ENCODE results near the gene TENT5C. TPM values are rescaled to one million over a fixed set of nuclear protein-coding genes. Genes with fewer than 3 reads are reported as not detected.

Gene TENT5C
- total RNA-seq, 4 donors from 2014 or later, result 2.7 to 5.0 (median 3.4) TPM

DNA sequence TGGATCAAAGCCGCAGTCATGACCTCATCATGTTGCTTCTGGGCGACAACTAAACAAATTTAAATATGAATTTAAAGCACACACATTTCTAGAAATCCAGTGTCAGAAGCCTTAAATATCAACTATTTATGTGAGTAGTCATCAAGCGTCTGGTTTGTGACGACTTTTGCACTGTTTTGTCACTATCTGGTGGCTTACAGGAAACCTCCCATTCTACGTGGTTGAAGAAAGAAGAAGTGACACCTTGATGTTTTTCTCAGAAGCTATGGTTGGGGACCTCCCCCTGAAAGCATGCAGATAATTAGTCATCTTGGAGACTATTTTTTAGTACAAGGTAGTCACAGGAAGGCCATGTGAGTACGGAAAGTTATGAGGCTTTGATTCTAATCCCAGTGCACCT lies 58.5 kb downstream of the TENT5C start:
- H3K4me3 ChIP-seq, result no peak overlapping the region
- no peak overlapping the region for H3K27ac ChIP-seq
- H3K27me3 ChIP-seq, result no peaks in the 10 kb centered on the region
- DNase-seq (ENCODE audit: low spot score in 2 of 2), result no peak
- no peak for TF ChIP-seq POLR2A (IDR thresholded peaks at IDR 0.05)
- TF ChIP-seq EP300 (IDR thresholded peaks at IDR 0.05), result no peak
- TF ChIP-seq POLR2AphosphoS5 (IDR thresholded peaks at IDR 0.05), result no peak
- TF ChIP-seq, protein P1, sequence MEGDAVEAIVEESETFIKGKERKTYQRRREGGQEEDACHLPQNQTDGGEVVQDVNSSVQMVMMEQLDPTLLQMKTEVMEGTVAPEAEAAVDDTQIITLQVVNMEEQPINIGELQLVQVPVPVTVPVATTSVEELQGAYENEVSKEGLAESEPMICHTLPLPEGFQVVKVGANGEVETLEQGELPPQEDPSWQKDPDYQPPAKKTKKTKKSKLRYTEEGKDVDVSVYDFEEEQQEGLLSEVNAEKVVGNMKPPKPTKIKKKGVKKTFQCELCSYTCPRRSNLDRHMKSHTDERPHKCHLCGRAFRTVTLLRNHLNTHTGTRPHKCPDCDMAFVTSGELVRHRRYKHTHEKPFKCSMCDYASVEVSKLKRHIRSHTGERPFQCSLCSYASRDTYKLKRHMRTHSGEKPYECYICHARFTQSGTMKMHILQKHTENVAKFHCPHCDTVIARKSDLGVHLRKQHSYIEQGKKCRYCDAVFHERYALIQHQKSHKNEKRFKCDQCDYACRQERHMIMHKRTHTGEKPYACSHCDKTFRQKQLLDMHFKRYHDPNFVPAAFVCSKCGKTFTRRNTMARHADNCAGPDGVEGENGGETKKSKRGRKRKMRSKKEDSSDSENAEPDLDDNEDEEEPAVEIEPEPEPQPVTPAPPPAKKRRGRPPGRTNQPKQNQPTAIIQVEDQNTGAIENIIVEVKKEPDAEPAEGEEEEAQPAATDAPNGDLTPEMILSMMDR (IDR thresholded peaks at IDR 0.05), result no peak
- H3K9me3 ChIP-seq, result no peaks in the 10 kb centered on the region
- peaks cover 4% of the 10 kb centered on the region for H3K4me1 ChIP-seq
- 81% methylated on average over 6 of the region's 6 CpGs for WGBS
- no peaks in the 10 kb centered on the region for H3K36me3 ChIP-seq

GRCh38 chr1:117665556-117666270 lies 59.9 kb downstream of the TENT5C start:
- Histone ChIP-seq H3K4me1 (no peaks in the 10 kb centered on the region), H3K4me3 (no peak overlapping the region), H3K27me3 (no peaks in the 10 kb centered on the region), H3K36me3 (no peaks in the 10 kb centered on the region), H3K9me3 (no peaks in the 10 kb centered on the region), H3K27ac (no peak overlapping the region)
- no peak for TF ChIP-seq EP300 (IDR thresholded peaks at IDR 0.05)
- TF ChIP-seq POLR2A (IDR thresholded peaks at IDR 0.05), result no peak
- TF ChIP-seq, protein P1 (IDR thresholded peaks at IDR 0.05), result no peak
- no peak for TF ChIP-seq POLR2AphosphoS5 (IDR thresholded peaks at IDR 0.05)
- WGBS, result 90% methylated on average over 5 of the region's 5 CpGs
- peak in 1 of 2 donors; percentile 15 for DNase-seq (ENCODE audit: low spot score in 2 of 2)

- 88% methylated on average over 5 of the region's 7 CpGs for WGBS
- H3K27me3 ChIP-seq, result no peaks in the 10 kb centered on the region
- no peak for TF ChIP-seq EP300 (IDR thresholded peaks at IDR 0.05)
- TF ChIP-seq, protein P1 (IDR thresholded peaks at IDR 0.05), result no peak
- TF ChIP-seq POLR2AphosphoS5 (IDR thresholded peaks at IDR 0.05), result no peak
- no peak for TF ChIP-seq POLR2A (IDR thresholded peaks at IDR 0.05)
- no peaks in the 10 kb centered on the region for H3K4me1 ChIP-seq
- H3K27ac ChIP-seq, result no peak overlapping the region
- no peak overlapping the region for H3K4me3 ChIP-seq
- H3K36me3 ChIP-seq, result no peaks in the 10 kb centered on the region
- H3K9me3 ChIP-seq, result no peaks in the 10 kb centered on the region
- no peak for DNase-seq (ENCODE audit: low spot score in 2 of 2)
These were observed 63.7 kb downstream of the TENT5C start for GRCh38 chr1:117669572-117669971.

DNA sequence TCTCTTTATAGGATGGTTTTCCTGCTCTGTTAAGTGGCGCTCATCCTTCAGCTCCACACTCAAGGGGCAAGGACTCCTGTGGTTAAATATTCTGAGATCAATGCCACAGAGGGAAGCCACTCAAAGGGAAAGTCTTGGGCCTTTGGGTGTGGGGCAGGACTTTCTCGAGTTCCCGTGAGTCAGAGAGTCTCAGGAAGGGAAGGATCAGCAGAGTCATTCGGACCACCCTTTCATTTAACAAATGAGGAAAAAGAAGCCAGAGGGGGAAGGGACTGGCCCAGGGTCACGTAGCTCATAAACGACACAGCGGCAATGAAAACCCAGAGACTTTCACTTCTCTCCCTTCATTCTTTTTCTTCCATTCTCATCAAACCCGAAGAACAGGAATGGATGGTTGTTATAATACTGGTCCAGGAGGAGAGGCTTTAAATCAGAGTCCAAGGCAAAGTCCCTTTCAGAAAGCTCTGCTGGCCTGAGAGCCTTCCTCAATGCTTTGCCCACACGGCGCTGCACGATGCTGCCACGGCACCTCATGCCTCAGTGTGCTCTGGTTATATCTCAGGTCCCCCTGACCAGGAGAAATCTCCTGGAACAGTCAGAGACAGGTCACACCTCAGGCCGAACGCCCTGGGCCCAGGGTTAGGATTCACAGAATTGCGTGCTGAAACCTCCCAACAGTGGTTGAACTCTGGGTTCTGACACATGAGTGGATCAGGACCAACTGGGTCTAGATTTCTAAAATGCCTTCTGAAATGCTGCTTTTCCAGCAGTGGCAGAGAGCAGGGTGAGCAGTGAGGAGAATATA lies 65.3 kb downstream of the TENT5C start:
- H3K27me3 ChIP-seq, result no peaks in the 10 kb centered on the region
- DNase-seq (ENCODE audit: low spot score in 2 of 2), result no peak
- H3K36me3 ChIP-seq, result no peaks in the 10 kb centered on the region
- no peak overlapping the region for H3K4me3 ChIP-seq
- H3K9me3 ChIP-seq, result no peaks in the 10 kb centered on the region
- H3K4me1 ChIP-seq, result no peaks in the 10 kb centered on the region
- WGBS, result 91% methylated on average over 14 of the region's 15 CpGs
- no peak for TF ChIP-seq EP300 (IDR thresholded peaks at IDR 0.05)
- TF ChIP-seq, protein P1 (IDR thresholded peaks at IDR 0.05), result no peak
- H3K27ac ChIP-seq, result no peak overlapping the region

DNA sequence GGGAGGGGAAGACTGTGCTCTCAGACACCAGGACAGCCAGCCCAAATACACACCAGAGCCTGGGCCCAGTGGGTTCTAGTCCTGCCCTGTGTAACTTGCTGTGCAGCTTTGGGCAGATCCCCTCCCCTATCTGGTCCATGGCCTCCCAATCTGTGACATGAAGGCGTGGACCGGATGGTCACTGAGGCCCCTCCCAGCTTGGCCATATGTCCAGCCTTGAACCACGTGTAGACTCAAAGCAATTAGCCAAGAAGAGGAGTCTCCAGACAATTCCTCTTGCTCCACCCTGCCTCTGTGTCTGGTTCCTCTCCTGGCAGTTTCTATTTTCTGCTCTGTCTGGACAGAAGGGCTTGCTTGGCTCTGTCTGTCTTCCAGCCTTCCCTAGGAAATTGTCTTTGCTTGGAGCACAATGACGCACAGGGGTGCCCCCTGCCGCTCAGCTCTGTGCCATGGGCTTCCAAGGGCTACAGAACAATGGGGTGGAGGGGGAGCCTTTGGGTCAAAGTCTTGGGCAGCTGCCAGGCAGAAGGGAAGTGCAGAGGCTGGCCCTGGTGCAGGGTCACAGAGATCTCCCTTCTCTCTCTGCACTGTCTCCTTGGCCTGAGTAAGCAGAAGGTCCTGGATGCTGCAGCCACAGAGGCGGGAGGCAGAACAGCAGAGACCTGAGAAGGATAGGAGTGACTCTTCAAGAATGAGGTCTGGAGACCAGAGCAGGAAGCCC lies 66.1 kb downstream of the TENT5C start:
- Histone ChIP-seq H3K9me3 (no peaks in the 10 kb centered on the region), H3K4me1 (peaks cover 5% of the 10 kb centered on the region), H3K36me3 (no peaks in the 10 kb centered on the region), H3K4me3 (no peak overlapping the region), H3K27ac (no peak overlapping the region), H3K27me3 (no peaks in the 10 kb centered on the region)
- DNase-seq (ENCODE audit: low spot score in 2 of 2), result no peak
- TF ChIP-seq, protein P1 (IDR thresholded peaks at IDR 0.05), result no peak
- TF ChIP-seq POLR2AphosphoS5 (IDR thresholded peaks at IDR 0.05) (no peak), POLR2A (IDR thresholded peaks at IDR 0.05) (no peak), EP300 (IDR thresholded peaks at IDR 0.05) (no peak)
- WGBS, result 60% methylated on average over 6 of the region's 6 CpGs

All from suprapubic skin (tissue), 4 donors.